ENCODE measurements around the gene ATXN10. TPM values are rescaled to one million over a fixed set of nuclear protein-coding genes. Genes with fewer than 3 reads are reported as not detected.

Gene ATXN10
- total and polyA plus RNA-seq, 2 of the 13 experiments (the other 11 are each of a cell fraction or from before 2014, with no cell fraction given) = 60.1 to 194 TPM

- TF ChIP-seq ZNF781 (CRISPR knock-in tag; IDR thresholded peaks at IDR 0.05; ENCODE audit: borderline replicate concordance, not compliant biosample characterization) = no peak
- TF ChIP-seq ZNF350 (CRISPR knock-in tag; IDR thresholded peaks at IDR 0.05; ENCODE audit: borderline replicate concordance, low read depth) = peak; percentile 56; the same call in 1 of the 2 replicates
- TF ChIP-seq, protein P1, sequence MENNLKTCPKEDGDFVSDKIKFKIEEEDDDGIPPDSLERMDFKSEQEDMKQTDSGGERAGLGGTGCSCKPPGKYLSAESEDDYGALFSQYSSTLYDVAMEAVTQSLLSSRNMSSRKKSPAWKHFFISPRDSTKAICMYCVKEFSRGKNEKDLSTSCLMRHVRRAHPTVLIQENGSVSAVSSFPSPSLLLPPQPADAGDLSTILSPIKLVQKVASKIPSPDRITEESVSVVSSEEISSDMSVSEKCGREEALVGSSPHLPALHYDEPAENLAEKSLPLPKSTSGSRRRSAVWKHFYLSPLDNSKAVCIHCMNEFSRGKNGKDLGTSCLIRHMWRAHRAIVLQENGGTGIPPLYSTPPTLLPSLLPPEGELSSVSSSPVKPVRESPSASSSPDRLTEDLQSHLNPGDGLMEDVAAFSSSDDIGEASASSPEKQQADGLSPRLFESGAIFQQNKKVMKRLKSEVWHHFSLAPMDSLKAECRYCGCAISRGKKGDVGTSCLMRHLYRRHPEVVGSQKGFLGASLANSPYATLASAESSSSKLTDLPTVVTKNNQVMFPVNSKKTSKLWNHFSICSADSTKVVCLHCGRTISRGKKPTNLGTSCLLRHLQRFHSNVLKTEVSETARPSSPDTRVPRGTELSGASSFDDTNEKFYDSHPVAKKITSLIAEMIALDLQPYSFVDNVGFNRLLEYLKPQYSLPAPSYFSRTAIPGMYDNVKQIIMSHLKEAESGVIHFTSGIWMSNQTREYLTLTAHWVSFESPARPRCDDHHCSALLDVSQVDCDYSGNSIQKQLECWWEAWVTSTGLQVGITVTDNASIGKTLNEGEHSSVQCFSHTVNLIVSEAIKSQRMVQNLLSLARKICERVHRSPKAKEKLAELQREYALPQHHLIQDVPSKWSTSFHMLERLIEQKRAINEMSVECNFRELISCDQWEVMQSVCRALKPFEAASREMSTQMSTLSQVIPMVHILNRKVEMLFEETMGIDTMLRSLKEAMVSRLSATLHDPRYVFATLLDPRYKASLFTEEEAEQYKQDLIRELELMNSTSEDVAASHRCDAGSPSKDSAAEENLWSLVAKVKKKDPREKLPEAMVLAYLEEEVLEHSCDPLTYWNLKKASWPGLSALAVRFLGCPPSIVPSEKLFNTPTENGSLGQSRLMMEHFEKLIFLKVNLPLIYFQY (CRISPR knock-in tag; IDR thresholded peaks at IDR 0.05; ENCODE audit: borderline replicate concordance) = no peak
- TF ChIP-seq CREB1 (IDR thresholded peaks at IDR 0.05) = peak; percentile 80
- peak; percentile 70; the same call in 1 of the 2 replicates for TF ChIP-seq CREB1 (CRISPR knock-in tag; IDR thresholded peaks at IDR 0.05)
- TF ChIP-seq IRF2 (CRISPR knock-in tag; IDR thresholded peaks at IDR 0.05) = 0 out of 2 replicates have a peak, but pooled peaks have one; percentile 26
- no peak for TF ChIP-seq SP1 (IDR thresholded peaks at IDR 0.05)
- no peak for TF ChIP-seq SP1 (CRISPR knock-in tag; IDR thresholded peaks at IDR 0.05)
- TF ChIP-seq ZNF12 (CRISPR knock-in tag; IDR thresholded peaks at IDR 0.05) = peak; percentile 65; the same call in 1 of the 2 replicates
- TF ChIP-seq FOXA3 (CRISPR knock-in tag; IDR thresholded peaks at IDR 0.05) = peak; percentile 91
- no peak for TF ChIP-seq SMAD3 (CRISPR knock-in tag; IDR thresholded peaks at IDR 0.05)
- TF ChIP-seq REPIN1 (CRISPR knock-in tag; IDR thresholded peaks at IDR 0.05; ENCODE audit: borderline replicate concordance, low read depth) = peak; percentile 48; the same call in 1 of the 2 replicates
- TF ChIP-seq NAIF1 (CRISPR knock-in tag; IDR thresholded peaks at IDR 0.05; ENCODE audit: borderline replicate concordance) = no peak
- TF ChIP-seq WIZ (CRISPR knock-in tag; IDR thresholded peaks at IDR 0.05) = no peak
- no peak for TF ChIP-seq ZNF383 (CRISPR knock-in tag; IDR thresholded peaks at IDR 0.05; ENCODE audit: borderline replicate concordance)
- no peak for TF ChIP-seq ZNF3 (CRISPR knock-in tag; IDR thresholded peaks at IDR 0.05)
- TF ChIP-seq, protein P2, sequence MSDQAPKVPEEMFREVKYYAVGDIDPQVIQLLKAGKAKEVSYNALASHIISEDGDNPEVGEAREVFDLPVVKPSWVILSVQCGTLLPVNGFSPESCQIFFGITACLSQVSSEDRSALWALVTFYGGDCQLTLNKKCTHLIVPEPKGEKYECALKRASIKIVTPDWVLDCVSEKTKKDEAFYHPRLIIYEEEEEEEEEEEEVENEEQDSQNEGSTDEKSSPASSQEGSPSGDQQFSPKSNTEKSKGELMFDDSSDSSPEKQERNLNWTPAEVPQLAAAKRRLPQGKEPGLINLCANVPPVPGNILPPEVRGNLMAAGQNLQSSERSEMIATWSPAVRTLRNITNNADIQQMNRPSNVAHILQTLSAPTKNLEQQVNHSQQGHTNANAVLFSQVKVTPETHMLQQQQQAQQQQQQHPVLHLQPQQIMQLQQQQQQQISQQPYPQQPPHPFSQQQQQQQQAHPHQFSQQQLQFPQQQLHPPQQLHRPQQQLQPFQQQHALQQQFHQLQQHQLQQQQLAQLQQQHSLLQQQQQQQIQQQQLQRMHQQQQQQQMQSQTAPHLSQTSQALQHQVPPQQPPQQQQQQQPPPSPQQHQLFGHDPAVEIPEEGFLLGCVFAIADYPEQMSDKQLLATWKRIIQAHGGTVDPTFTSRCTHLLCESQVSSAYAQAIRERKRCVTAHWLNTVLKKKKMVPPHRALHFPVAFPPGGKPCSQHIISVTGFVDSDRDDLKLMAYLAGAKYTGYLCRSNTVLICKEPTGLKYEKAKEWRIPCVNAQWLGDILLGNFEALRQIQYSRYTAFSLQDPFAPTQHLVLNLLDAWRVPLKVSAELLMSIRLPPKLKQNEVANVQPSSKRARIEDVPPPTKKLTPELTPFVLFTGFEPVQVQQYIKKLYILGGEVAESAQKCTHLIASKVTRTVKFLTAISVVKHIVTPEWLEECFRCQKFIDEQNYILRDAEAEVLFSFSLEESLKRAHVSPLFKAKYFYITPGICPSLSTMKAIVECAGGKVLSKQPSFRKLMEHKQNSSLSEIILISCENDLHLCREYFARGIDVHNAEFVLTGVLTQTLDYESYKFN (CRISPR knock-in tag; conservative IDR thresholded peaks at IDR 0.05) = peak; percentile 74
- peak; percentile 23 to 47; a peak in 2 of 4 replicates for TF ChIP-seq EP300 (IDR thresholded peaks at IDR 0.05; ENCODE audit: low read depth in 2 of 2, low read length in 2 of 2)
- no peak for TF ChIP-seq EP300 (CRISPR knock-in tag; IDR thresholded peaks at IDR 0.05; ENCODE audit: borderline replicate concordance)
- TF ChIP-seq, protein P3, sequence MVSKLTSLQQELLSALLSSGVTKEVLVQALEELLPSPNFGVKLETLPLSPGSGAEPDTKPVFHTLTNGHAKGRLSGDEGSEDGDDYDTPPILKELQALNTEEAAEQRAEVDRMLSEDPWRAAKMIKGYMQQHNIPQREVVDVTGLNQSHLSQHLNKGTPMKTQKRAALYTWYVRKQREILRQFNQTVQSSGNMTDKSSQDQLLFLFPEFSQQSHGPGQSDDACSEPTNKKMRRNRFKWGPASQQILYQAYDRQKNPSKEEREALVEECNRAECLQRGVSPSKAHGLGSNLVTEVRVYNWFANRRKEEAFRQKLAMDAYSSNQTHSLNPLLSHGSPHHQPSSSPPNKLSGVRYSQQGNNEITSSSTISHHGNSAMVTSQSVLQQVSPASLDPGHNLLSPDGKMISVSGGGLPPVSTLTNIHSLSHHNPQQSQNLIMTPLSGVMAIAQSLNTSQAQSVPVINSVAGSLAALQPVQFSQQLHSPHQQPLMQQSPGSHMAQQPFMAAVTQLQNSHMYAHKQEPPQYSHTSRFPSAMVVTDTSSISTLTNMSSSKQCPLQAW (CRISPR knock-in tag; IDR thresholded peaks at IDR 0.05) = peak; percentile 26; the same call in 1 of the 2 replicates
- no peak for TF ChIP-seq ZNF549 (CRISPR knock-in tag; IDR thresholded peaks at IDR 0.05)
- peak; percentile 58 for TF ChIP-seq KDM2A (CRISPR knock-in tag; IDR thresholded peaks at IDR 0.05; ENCODE audit: borderline replicate concordance, low read depth)
These were observed 42.1 kb upstream of the ATXN10 start (continued) for GRCh38 chr22:45629469-45630089.

Data from HepG2 (cell line).